Thoracic aorta (tissue), 2 donors: ENCODE measurements around the gene COPS3. TPM values are rescaled to one million over a fixed set of nuclear protein-coding genes. Genes with fewer than 3 reads are reported as not detected.

Experiments used
- ATAC-seq: fragments of 150-250 bp; one replicate; pipeline ENCODE4 v1.8.0; 2017; ENCODE audit warnings: low read depth; ENCODE audit not compliant: insufficient number of reproducible peaks, low FRiP score
- DNase-seq: peaks from one replicate; pipeline ENCODE4 v3.0.0-alpha.2; 2020; ENCODE audit warnings: low spot score
- H3K27ac ChIP-seq, 2 donors: fragments of 200-600 bp; sonication (generic); 1 replicate in 1 of 2; 2 replicates in 1 of 2; pipeline ENCODE4 v1.5.1; 2016; ENCODE audit warnings: mild to moderate bottlenecking in 2 of 2, moderate library complexity in 2 of 2
- H3K27me3 ChIP-seq: fragments of 200-600 bp; sonication (generic); replicated peaks from 2 replicates; pipeline ENCODE4 v1.6.0; 2016; ENCODE audit warnings: mild to moderate bottlenecking; ENCODE audit not compliant: insufficient read depth
- H3K36me3 ChIP-seq: fragments of 200-600 bp; sonication (generic); one replicate; pipeline ENCODE4 v1.5.1; 2016
- H3K4me1 ChIP-seq, 2 donors: fragments of 200-600 bp; sonication (generic); 1 replicate in 1 of 2; 2 replicates in 1 of 2; pipeline versions ENCODE4 v1.5.1 to v1.6.0; 2016; ENCODE audit warnings: low read depth in 2 of 2, mild to moderate bottlenecking in 1 of 2; ENCODE audit not compliant: control insufficient read depth in 1 of 2
- H3K4me3 ChIP-seq: fragments of 200-600 bp; sonication (generic); 2 replicates; pipeline ENCODE4 v1.5.1; 2016; ENCODE audit warnings: mild to moderate bottlenecking
- H3K9me3 ChIP-seq: fragments of 200-600 bp; sonication (generic); 2 replicates; pipeline ENCODE4 v1.5.1; 2016
- CTCF ChIP-seq: fragments of 200-600 bp; sonication (generic); IDR thresholded peaks from one replicate; pipeline ENCODE4 v1.5.1; 2019; ENCODE audit warnings: antibody characterized with exemption
- total RNA-seq, 2 donors: library from RNA; depleted of rRNA; stranded (reverse); fragments of >200 nt; gene quantifications; one replicate each; pipeline versions ENCODE4 v1.1.0 to v1.2.3, GENCODE V29; 2016

The COPS3 gene
- total RNA-seq, 2 donors from 2014 or later, result 45.4 to 49.8 TPM

DNA sequence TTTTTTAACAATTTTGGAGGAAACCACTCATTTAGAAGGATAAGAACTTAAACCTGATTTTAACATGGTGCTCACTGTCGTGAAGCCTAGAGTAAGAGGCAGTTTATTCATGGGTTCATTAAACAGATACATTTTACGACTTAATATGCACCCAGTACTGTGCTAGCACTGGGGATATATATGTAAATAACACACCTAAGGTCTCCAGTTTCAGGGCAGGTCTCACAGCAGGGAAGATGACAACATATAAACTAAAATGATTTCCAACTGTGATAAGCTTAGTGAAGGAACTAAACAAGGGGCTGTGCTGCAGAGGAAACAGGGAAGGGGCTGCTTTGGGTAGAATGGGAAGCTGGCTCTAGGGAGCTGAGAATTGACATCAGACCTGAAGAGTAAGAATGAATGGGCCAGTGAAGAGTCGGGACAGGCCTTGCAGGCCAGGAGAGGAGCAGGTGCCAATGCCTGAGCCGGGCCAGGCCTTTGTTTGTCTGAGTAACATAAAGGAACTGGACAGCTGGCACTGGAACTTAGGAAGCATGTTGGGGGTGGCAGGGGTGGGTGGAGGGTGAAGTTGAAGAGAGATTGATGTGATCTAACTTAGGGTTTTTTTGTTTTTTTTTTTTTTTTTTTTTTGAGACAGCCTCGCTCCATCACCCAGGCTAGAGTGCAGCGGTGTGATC is 34.2 kb upstream of the COPS3 start:
- no peaks in the 10 kb centered on the region for H3K36me3 ChIP-seq
- no peaks in the 10 kb centered on the region for H3K4me1 ChIP-seq
- DNase-seq, result no peak

GRCh38 chr17:17314501-17315071 is 33.5 kb upstream of the COPS3 start:
- no peaks in the 10 kb centered on the region for H3K9me3 ChIP-seq
- ATAC-seq, result no peak
- H3K4me1 ChIP-seq, result no peaks in the 10 kb centered on the region
- TF ChIP-seq CTCF, result no peak
- H3K27me3 ChIP-seq, result no peaks in the 10 kb centered on the region
- H3K36me3 ChIP-seq, result no peaks in the 10 kb centered on the region
- no peak for DNase-seq
- no peak overlapping the region for H3K27ac ChIP-seq
- H3K4me3 ChIP-seq, result no peak overlapping the region

More for the DNA sequence above, 34.2 kb upstream of the COPS3 start:
- Histone ChIP-seq H3K27me3 (no peaks in the 10 kb centered on the region), H3K9me3 (no peaks in the 10 kb centered on the region), H3K4me3 (no peak overlapping the region), H3K27ac (no peak overlapping the region)
- ATAC-seq, result no peak
- no peak for TF ChIP-seq CTCF

- no peak for ATAC-seq
These were observed 32.4 kb upstream of the COPS3 start for GRCh38 chr17:17313350-17313991.

DNA sequence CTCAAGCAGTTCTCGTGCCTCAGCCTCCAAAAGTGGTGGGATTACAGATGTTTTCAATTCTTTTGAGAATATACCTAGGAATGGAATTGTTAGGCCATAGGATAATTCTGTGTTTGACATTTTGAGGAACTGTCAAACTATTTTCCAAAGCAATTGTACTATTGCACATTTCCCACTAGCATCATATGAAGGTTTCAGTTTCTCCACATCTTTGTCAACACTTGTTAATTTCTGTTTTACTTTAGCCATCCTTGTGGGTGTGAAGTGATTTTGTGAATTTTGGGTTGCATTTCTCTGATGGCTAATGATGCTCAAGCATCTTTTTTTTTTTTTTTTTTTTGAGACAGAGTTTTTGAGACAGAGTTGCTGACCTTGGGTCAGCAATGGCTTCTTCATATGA is 28.3 kb upstream of the COPS3 start:
- Histone ChIP-seq H3K9me3 (no peaks in the 10 kb centered on the region), H3K4me1 (peaks cover 0 to 2% of the 10 kb centered on the region in 2 donors), H3K36me3 (no peaks in the 10 kb centered on the region), H3K4me3 (no peak overlapping the region), H3K27me3 (no peaks in the 10 kb centered on the region), H3K27ac (no peak overlapping the region)
- ATAC-seq, result no peak
- no peak for TF ChIP-seq CTCF
- no peak for DNase-seq

More at GRCh38 chr17:17313350-17313991, 32.4 kb upstream of the COPS3 start:
- DNase-seq, result no peak
- H3K4me3 ChIP-seq, result no peak overlapping the region
- no peaks in the 10 kb centered on the region for H3K36me3 ChIP-seq
- no peaks in the 10 kb centered on the region for H3K9me3 ChIP-seq
- peak; percentile 17 for TF ChIP-seq CTCF
- H3K27me3 ChIP-seq, result no peaks in the 10 kb centered on the region
- H3K27ac ChIP-seq, result no peak overlapping the region
- no peaks in the 10 kb centered on the region for H3K4me1 ChIP-seq

DNA sequence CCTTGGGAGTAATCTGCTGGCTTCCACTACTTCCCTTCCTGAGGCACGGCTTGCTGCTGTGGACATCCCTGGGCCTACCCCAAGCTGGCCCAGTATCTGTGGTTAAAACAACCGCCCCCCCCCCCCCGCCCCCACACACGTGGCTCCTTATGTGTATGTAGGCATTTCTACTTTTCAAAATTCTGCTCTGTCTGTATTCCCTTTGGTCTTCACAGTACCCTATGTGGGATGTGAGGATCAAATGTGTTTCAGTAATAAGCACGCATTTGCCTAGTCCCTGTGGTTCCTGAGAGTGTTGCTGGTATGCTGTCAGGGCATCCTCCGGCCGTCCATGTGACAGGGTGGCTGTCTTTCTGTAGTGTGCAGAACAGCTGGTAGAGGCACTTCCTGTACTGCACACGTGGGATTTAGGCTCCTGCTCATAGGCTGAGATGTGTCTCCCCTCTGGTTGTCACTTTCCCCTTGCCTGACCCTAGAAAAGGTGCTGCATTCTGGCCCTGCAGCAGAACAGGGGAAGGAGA is 24.3 kb upstream of the COPS3 start:
- no peak for ATAC-seq
- no peak for DNase-seq
- H3K9me3 ChIP-seq, result no peaks in the 10 kb centered on the region

More for the DNA sequence above, 24.3 kb upstream of the COPS3 start:
- Histone ChIP-seq H3K27ac (no peak overlapping the region), H3K4me3 (no peak overlapping the region), H3K36me3 (no peaks in the 10 kb centered on the region), H3K27me3 (no peaks in the 10 kb centered on the region), H3K4me1 (peaks cover 5 to 18% of the 10 kb centered on the region in 2 donors)
- no peak for TF ChIP-seq CTCF
